SU-DHL-6 (cell line): ENCODE measurements around the gene KATNAL1.

Source experiments
- H2AFZ ChIP-seq: fragments of 200-600 bp; sonication (generic); 2 replicates; pipeline ENCODE4 v1.6.1; 2014; ENCODE audit warnings: low read depth, mild to moderate bottlenecking, moderate library complexity, mixed read lengths, antibody characterized with exemption, low read length; ENCODE audit not compliant: severe bottlenecking
- H3F3A ChIP-seq: fragments of 200-600 bp; shearing (Covaris generic); 2 replicates; pipeline ENCODE4 v1.6.0; 2016; ENCODE audit warnings: antibody characterized with exemption, mild to moderate bottlenecking; ENCODE audit not compliant: insufficient read depth
- H3K27ac ChIP-seq: fragments of 200-600 bp; sonication (generic); 2 replicates; pipeline ENCODE4 v1.5.1; 2016; ENCODE audit warnings: low read depth, mild to moderate bottlenecking, low read length, moderate library complexity, mixed read lengths
- H3K27me3 ChIP-seq: fragments of 200-600 bp; sonication (generic), shearing (Covaris generic); 2 replicates; pipeline ENCODE4 v1.6.0; 2014; ENCODE audit warnings: mild to moderate bottlenecking, low read length
- H3K36me3 ChIP-seq: fragments of 200-600 bp; sonication (generic); 2 replicates; pipeline ENCODE4 v1.6.1; 2014; ENCODE audit warnings: mild to moderate bottlenecking, low read length, mixed read lengths
- H3K4me2 ChIP-seq: fragments of 300-600, 200-600 bp; shearing (Covaris generic), sonication (generic); 2 replicates; pipeline ENCODE4 v1.6.0; 2014; ENCODE audit warnings: low read length, low read depth, mild to moderate bottlenecking; ENCODE audit not compliant: poor library complexity, severe bottlenecking
- H3K4me3 ChIP-seq: fragments of 200-600 bp; sonication (generic); 2 replicates; pipeline ENCODE4 v1.5.1; 2014; ENCODE audit warnings: antibody characterized with exemption, low read length, mild to moderate bottlenecking, mixed read lengths; ENCODE audit not compliant: insufficient read depth, poor library complexity, severe bottlenecking
- H3K79me2 ChIP-seq: fragments of 200-600 bp; sonication (generic); 2 replicates; pipeline ENCODE4 v1.6.1; 2014; ENCODE audit warnings: mild to moderate bottlenecking, low read length, moderate library complexity; ENCODE audit not compliant: insufficient read depth
- H3K9ac ChIP-seq: fragments of 200-600 bp; sonication (generic); 2 replicates; pipeline ENCODE4 v1.7.0; 2014; ENCODE audit warnings: mild to moderate bottlenecking, low read length
- H3K9me2 ChIP-seq: fragments of 200-600 bp; sonication (generic); replicated peaks from 2 replicates; pipeline ENCODE4 v1.6.1; 2014; ENCODE audit warnings: low read length; ENCODE audit not compliant: insufficient read depth
- H3K9me3 ChIP-seq: fragments of 200-600 bp; sonication (generic); 2 replicates; pipeline ENCODE4 v1.6.1; 2014; ENCODE audit warnings: low read length, mixed read lengths; ENCODE audit not compliant: insufficient read depth
- H4K20me1 ChIP-seq: fragments of 200-600 bp; sonication (generic); 2 replicates; pipeline ENCODE4 v1.6.1; 2014; ENCODE audit warnings: low read depth, mild to moderate bottlenecking, antibody characterized with exemption, low read length, moderate library complexity, mixed read lengths
- CTCF ChIP-seq: fragments of 200-600 bp; sonication (generic); IDR thresholded peaks from one replicate; pipeline ENCODE4 v1.5.1; 2017; ENCODE audit warnings: antibody characterized with exemption, mild to moderate bottlenecking, low read length, moderate library complexity; ENCODE audit not compliant: insufficient read depth, poor library complexity, severe bottlenecking
- EZH2phosphoT487 ChIP-seq: fragments of 200-600 bp; sonication (generic), shearing (Covaris generic); conservative IDR thresholded peaks from 2 replicates; pipeline ENCODE4 v1.6.1; 2018; ENCODE audit warnings: mild to moderate bottlenecking, antibody characterized with exemption, low read length, moderate library complexity, mixed read lengths

Gene KATNAL1

GRCh38 chr13:30194906-30195305 lies 112.4 kb downstream of the KATNAL1 start:
- Histone ChIP-seq H2AFZ (no peak overlapping the region), H3K27ac (no peak overlapping the region), H3K27me3 (no peaks in the 10 kb centered on the region), H3K9ac (no peak overlapping the region), H3K9me2 (no peaks in the 10 kb centered on the region), H4K20me1 (no peaks in the 10 kb centered on the region), H3K36me3 (no peaks in the 10 kb centered on the region; the same call in 1 of the 2 replicates), H3K79me2 (no peaks in the 10 kb centered on the region), H3K4me2 (no peak overlapping the region), H3F3A (no peaks in the 10 kb centered on the region), H3K4me3 (no peak overlapping the region), H3K9me3 (no peaks in the 10 kb centered on the region)
- TF ChIP-seq EZH2phosphoT487 = no peak
- TF ChIP-seq CTCF = no peak

- Histone ChIP-seq H3K27ac (no peak overlapping the region), H3F3A (no peaks in the 10 kb centered on the region), H4K20me1 (no peaks in the 10 kb centered on the region), H2AFZ (no peak overlapping the region), H3K9ac (no peak overlapping the region), H3K9me2 (no peaks in the 10 kb centered on the region), H3K9me3 (no peaks in the 10 kb centered on the region), H3K4me2 (no peak overlapping the region), H3K4me3 (no peak overlapping the region), H3K79me2 (no peaks in the 10 kb centered on the region), H3K27me3 (no peaks in the 10 kb centered on the region), H3K36me3 (no peaks in the 10 kb centered on the region; the same call in 1 of the 2 replicates)
- no peak for TF ChIP-seq CTCF
- TF ChIP-seq EZH2phosphoT487 = no peak
Observed at GRCh38 chr13:30193279-30194234, 113.8 kb downstream of the KATNAL1 start.

- H4K20me1 ChIP-seq = no peaks in the 10 kb centered on the region
- no peak overlapping the region for H3K27ac ChIP-seq
- H3K79me2 ChIP-seq = no peaks in the 10 kb centered on the region
- TF ChIP-seq CTCF (no peak), EZH2phosphoT487 (no peak)
- H3K4me3 ChIP-seq = no peak overlapping the region
- no peak overlapping the region for H3K9ac ChIP-seq
- no peaks in the 10 kb centered on the region for H3K27me3 ChIP-seq
- no peaks in the 10 kb centered on the region for H3K36me3 ChIP-seq
- no peak overlapping the region for H2AFZ ChIP-seq
- H3K9me2 ChIP-seq = no peaks in the 10 kb centered on the region
- H3K4me2 ChIP-seq = no peak overlapping the region
- H3K9me3 ChIP-seq = no peaks in the 10 kb centered on the region
- no peaks in the 10 kb centered on the region for H3F3A ChIP-seq
Observed at GRCh38 chr13:30192320-30193093, 114.8 kb downstream of the KATNAL1 start.
